HepG2 (cell line): ENCODE measurements around the gene PKD1L1. TPM values are rescaled to one million over a fixed set of nuclear protein-coding genes. Genes with fewer than 3 reads are reported as not detected.

Experiments
- FOXO1 ChIP-seq: sonication (generic); formaldehyde crosslinking; IDR thresholded peaks from 2 replicates; pipeline ENCODE4 v1.4.0; 2020; ENCODE audit warnings: missing genetic modification reagents
- HDAC1 ChIP-seq: sonication (generic); formaldehyde crosslinking; IDR thresholded peaks from 2 replicates; pipeline ENCODE4 v1.5.1; 2020; ENCODE audit warnings: mild to moderate bottlenecking, missing genetic modification reagents
- ISL2 ChIP-seq: sonication (generic); formaldehyde crosslinking; IDR thresholded peaks from 2 replicates; pipeline ENCODE4 v1.5.0; 2020; ENCODE audit warnings: missing genetic modification reagents
- KAT7 ChIP-seq: IDR thresholded peaks from 2 replicates; pipeline ENCODE4 v1.6.1; 2018; ENCODE audit warnings: borderline replicate concordance, missing compliant biosample characterization
- NAIF1 ChIP-seq: sonication (generic); formaldehyde crosslinking; IDR thresholded peaks from 2 replicates; pipeline ENCODE4 v1.5.0; 2020; ENCODE audit warnings: mild to moderate bottlenecking, missing genetic modification reagents, borderline replicate concordance
- NPAS2 ChIP-seq: sonication (generic); formaldehyde crosslinking; IDR thresholded peaks from 2 replicates; pipeline ENCODE4 v1.8.0; 2022; ENCODE audit warnings: mild to moderate bottlenecking, missing genetic modification reagents, borderline replicate concordance
- PPARG ChIP-seq: conservative IDR thresholded peaks from 2 replicates; pipeline ENCODE4 v1.6.1; 2016; ENCODE audit warnings: missing biosample characterization, missing genetic modification reagents
- SKI ChIP-seq: fragments of 450-650 bp; IDR thresholded peaks from one replicate; pipeline ENCODE4 v1.6.1; 2018; ENCODE audit warnings: mild to moderate bottlenecking; ENCODE audit not compliant: partially characterized antibody
- SP140L ChIP-seq: sonication (generic); formaldehyde crosslinking; IDR thresholded peaks from 2 replicates; pipeline ENCODE4 v1.4.0; 2020; ENCODE audit warnings: missing genetic modification reagents, borderline replicate concordance
- SRF ChIP-seq: IDR thresholded peaks from 2 replicates; pipeline ENCODE4 v1.6.1; 2011; ENCODE audit warnings: mild to moderate bottlenecking, low read depth, low read length, moderate library complexity
- SSRP1 ChIP-seq: IDR thresholded peaks from 2 replicates; pipeline ENCODE4 v1.6.1; 2016; ENCODE audit warnings: control low read depth
- ZBTB42 ChIP-seq: sonication (generic); formaldehyde crosslinking; IDR thresholded peaks from 2 replicates; pipeline ENCODE4 v1.5.0; 2020; ENCODE audit warnings: mild to moderate bottlenecking, missing genetic modification reagents
- ZNF17 ChIP-seq: sonication (generic); formaldehyde crosslinking; IDR thresholded peaks from 2 replicates; pipeline ENCODE4 v1.5.0; 2020; ENCODE audit warnings: mild to moderate bottlenecking, missing genetic modification reagents
- ZNF253 ChIP-seq: sonication (generic); formaldehyde crosslinking; IDR thresholded peaks from 2 replicates; pipeline ENCODE4 v1.8.0; 2022; ENCODE audit warnings: mild to moderate bottlenecking, missing genetic modification reagents, borderline replicate concordance
- ZNF282 ChIP-seq: fragments of 450-650 bp; IDR thresholded peaks from 2 replicates; pipeline ENCODE4 v1.6.1; 2018; ENCODE audit not compliant: partially characterized antibody
- ZNF552 ChIP-seq: sonication (generic); formaldehyde crosslinking; IDR thresholded peaks from 2 replicates; pipeline ENCODE4 v1.9.0; 2022; ENCODE audit warnings: missing genetic modification reagents, mild to moderate bottlenecking, borderline replicate concordance
- ZNF615 ChIP-seq: sonication (generic); formaldehyde crosslinking; IDR thresholded peaks from 2 replicates; pipeline ENCODE4 v1.5.0; 2020; ENCODE audit warnings: mild to moderate bottlenecking, missing genetic modification reagents, borderline replicate concordance
- ZNF747 ChIP-seq: sonication (generic); formaldehyde crosslinking; IDR thresholded peaks from 2 replicates; pipeline ENCODE4 v1.8.1; 2023; ENCODE audit warnings: missing genetic modification reagents, mild to moderate bottlenecking, borderline replicate concordance
- ZNF788 ChIP-seq: sonication (generic); formaldehyde crosslinking; IDR thresholded peaks from 2 replicates; pipeline ENCODE4 v1.5.0; 2020; ENCODE audit warnings: mild to moderate bottlenecking, missing genetic modification reagents, borderline replicate concordance
- polyA plus RNA-seq, 8 experiments: library from polyadenylated mRNA; depleted of rRNA in 3 of 8; stranded (reverse) in 7 of 8; unstranded in 1 of 8; fragments of >200 nt; fragmentation: Illumina TruSeq in 4 of 8; extraction: Trizol in 4 of 8; gene quantifications; 2 replicates each; pipeline versions ENCODE4 v1.2.1 to v1.2.3, GENCODE V29; 2011 to 2016; ENCODE audit warnings: low read depth in 4 of 8, missing spikeins in 1 of 8, mixed read lengths in 1 of 8; ENCODE audit not compliant: insufficient read depth in 1 of 8
- total RNA-seq, 5 experiments: library from RNA; depleted of rRNA; stranded (reverse); fragments of >200 nt; fragmentation: Illumina TruSeq; extraction: Trizol; gene quantifications; 2 replicates each; pipeline ENCODE4 v1.2.3, GENCODE V29; 2016; ENCODE audit warnings: low read depth in 1 of 5
- TF ChIP-seq, protein P1 (sequence below): sonication (generic); formaldehyde crosslinking; IDR thresholded peaks from 2 replicates; pipeline ENCODE4 v1.4.0; 2020; ENCODE audit warnings: missing genetic modification reagents
- TF ChIP-seq, protein P2 (sequence below): sonication (generic); formaldehyde crosslinking; IDR thresholded peaks from 2 replicates; pipeline ENCODE4 v1.4.0; 2020; ENCODE audit warnings: missing genetic modification reagents, low read depth, mild to moderate bottlenecking, borderline replicate concordance
- TF ChIP-seq, protein P3 (sequence below): IDR thresholded peaks from 2 replicates; pipeline ENCODE4 v1.6.1; 2016; ENCODE audit warnings: low read depth
- TF ChIP-seq, protein P4 (sequence below): sonication (generic); formaldehyde crosslinking; IDR thresholded peaks from 2 replicates; pipeline ENCODE4 v1.8.0; 2022; ENCODE audit warnings: missing genetic modification reagents, mild to moderate bottlenecking, borderline replicate concordance
- TF ChIP-seq, protein P5 (sequence below): sonication (generic); formaldehyde crosslinking; IDR thresholded peaks from 2 replicates; pipeline ENCODE4 v1.8.1; 2023; ENCODE audit warnings: missing genetic modification reagents, mild to moderate bottlenecking, borderline replicate concordance

Gene PKD1L1
- total and polyA plus RNA-seq, 2 of the 13 experiments (the other 11 are each of a cell fraction or from before 2014, with no cell fraction given): 0.01 TPM; not detected in 1

DNA sequence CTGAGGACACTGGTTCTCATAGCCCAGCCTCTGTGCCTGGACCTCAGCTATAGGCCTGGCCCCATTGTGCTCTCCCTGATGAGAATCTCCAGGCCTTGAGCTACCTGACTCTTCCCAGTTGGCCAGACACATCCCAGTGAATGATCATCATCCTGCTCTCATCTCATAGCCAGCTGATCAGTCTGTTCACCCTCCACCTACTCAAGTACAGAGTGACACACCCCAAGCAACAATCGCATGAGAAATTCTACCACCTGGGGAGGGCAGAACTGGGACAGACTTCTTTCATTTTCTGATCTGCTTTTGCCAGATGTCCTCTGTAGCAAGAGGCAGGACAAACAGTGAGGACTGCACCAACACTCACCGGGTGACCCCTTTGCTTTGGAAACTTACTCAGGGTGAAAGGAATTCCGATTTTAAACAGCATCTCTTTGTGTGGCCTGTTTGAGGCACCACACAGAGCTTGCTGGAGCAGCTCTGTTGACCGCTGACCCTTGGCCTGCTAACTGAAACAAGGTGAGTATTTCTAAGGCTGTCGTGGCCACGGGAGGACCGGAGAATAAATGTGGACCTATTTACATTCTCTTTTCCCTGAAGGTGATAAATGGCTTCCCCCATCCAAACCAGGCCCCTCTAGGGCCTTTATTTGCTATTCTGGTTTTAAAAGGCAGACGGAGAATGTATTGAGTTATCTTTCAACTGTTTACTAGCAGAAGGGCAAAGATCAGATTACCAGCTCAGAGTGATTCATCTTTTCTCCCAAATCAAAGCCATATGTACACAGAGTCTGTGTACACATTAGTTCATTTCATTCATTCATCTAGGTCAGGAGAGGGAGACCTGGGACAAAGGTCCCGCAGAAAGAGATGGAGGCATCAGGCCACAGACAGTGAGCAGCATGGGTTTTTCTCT lies 184.9 kb downstream of the PKD1L1 start (continued):
- no peak; the same call in 1 of the 2 replicates for TF ChIP-seq SP140L (CRISPR knock-in tag)
- TF ChIP-seq, protein P1, sequence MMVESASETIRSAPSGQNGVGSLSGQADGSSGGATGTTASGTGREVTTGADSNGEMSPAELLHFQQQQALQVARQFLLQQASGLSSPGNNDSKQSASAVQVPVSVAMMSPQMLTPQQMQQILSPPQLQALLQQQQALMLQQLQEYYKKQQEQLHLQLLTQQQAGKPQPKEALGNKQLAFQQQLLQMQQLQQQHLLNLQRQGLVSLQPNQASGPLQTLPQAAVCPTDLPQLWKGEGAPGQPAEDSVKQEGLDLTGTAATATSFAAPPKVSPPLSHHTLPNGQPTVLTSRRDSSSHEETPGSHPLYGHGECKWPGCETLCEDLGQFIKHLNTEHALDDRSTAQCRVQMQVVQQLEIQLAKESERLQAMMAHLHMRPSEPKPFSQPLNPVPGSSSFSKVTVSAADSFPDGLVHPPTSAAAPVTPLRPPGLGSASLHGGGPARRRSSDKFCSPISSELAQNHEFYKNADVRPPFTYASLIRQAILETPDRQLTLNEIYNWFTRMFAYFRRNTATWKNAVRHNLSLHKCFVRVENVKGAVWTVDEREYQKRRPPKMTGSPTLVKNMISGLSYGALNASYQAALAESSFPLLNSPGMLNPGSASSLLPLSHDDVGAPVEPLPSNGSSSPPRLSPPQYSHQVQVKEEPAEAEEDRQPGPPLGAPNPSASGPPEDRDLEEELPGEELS (CRISPR knock-in tag): peak; percentile 96
- no peak for TF ChIP-seq ZNF253 (CRISPR knock-in tag)
- TF ChIP-seq, protein P2, sequence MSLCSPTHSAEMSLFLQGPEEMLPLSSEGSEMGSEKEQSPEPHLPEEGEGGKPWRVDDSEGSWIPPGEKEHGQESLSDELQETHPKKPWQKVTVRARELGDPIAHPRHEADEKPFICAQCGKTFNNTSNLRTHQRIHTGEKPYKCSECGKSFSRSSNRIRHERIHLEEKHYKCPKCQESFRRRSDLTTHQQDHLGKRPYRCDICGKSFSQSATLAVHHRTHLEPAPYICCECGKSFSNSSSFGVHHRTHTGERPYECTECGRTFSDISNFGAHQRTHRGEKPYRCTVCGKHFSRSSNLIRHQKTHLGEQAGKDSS (CRISPR knock-in tag): peak; percentile 75; the same call in 1 of the 2 replicates
- TF ChIP-seq, protein P3, sequence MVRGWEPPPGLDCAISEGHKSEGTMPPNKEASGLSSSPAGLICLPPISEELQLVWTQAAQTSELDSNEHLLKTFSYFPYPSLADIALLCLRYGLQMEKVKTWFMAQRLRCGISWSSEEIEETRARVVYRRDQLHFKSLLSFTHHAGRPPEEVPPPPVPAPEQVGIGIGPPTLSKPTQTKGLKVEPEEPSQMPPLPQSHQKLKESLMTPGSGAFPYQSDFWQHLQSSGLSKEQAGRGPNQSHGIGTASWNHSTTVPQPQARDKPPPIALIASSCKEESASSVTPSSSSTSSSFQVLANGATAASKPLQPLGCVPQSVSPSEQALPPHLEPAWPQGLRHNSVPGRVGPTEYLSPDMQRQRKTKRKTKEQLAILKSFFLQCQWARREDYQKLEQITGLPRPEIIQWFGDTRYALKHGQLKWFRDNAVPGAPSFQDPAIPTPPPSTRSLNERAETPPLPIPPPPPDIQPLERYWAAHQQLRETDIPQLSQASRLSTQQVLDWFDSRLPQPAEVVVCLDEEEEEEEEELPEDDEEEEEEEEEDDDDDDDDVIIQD (CRISPR knock-in tag): peak; percentile 87
- TF ChIP-seq FOXO1 (CRISPR knock-in tag): peak; percentile 98; the same call in 1 of the 2 replicates
- peak; percentile 99 for TF ChIP-seq ISL2 (CRISPR knock-in tag)
- TF ChIP-seq ZNF788 (CRISPR knock-in tag): peak; percentile 83; the same call in 1 of the 2 replicates
- TF ChIP-seq SKI: peak; percentile 99
- peak; percentile 83; the same call in 1 of the 2 replicates for TF ChIP-seq SSRP1 (CRISPR knock-in tag)
- no peak; the same call in 1 of the 2 replicates for TF ChIP-seq ZNF552 (CRISPR knock-in tag)
- TF ChIP-seq, protein P4, sequence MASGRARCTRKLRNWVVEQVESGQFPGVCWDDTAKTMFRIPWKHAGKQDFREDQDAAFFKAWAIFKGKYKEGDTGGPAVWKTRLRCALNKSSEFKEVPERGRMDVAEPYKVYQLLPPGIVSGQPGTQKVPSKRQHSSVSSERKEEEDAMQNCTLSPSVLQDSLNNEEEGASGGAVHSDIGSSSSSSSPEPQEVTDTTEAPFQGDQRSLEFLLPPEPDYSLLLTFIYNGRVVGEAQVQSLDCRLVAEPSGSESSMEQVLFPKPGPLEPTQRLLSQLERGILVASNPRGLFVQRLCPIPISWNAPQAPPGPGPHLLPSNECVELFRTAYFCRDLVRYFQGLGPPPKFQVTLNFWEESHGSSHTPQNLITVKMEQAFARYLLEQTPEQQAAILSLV: peak; percentile 71; the same call in 1 of the 2 replicates
- TF ChIP-seq ZBTB42 (CRISPR knock-in tag): no peak
- TF ChIP-seq ZNF747 (CRISPR knock-in tag): peak; percentile 70; the same call in 1 of the 2 replicates
- peak; percentile 99 for TF ChIP-seq PPARG
- TF ChIP-seq KAT7: 0 out of 2 replicates have a peak, but pooled peaks have one; percentile 10
- TF ChIP-seq NAIF1 (CRISPR knock-in tag): no peak
- peak; percentile 84; the same call in 1 of the 2 replicates for TF ChIP-seq HDAC1 (CRISPR knock-in tag)
- no peak for TF ChIP-seq ZNF615 (CRISPR knock-in tag)
- TF ChIP-seq ZNF282: no peak
- no peak for TF ChIP-seq NPAS2 (CRISPR knock-in tag)
- TF ChIP-seq, protein P5, sequence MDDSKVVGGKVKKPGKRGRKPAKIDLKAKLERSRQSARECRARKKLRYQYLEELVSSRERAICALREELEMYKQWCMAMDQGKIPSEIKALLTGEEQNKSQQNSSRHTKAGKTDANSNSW (CRISPR knock-in tag): no peak
- no peak for TF ChIP-seq ZNF17 (CRISPR knock-in tag)
- 0 out of 2 replicates have a peak, but pooled peaks have one; percentile 53 for TF ChIP-seq SRF
